Karpas-422 (cell line): ENCODE measurements around the gene TRDN. TPM values are rescaled to one million over a fixed set of nuclear protein-coding genes. Genes with fewer than 3 reads are reported as not detected.

ENCODE experiments used
- DNase-seq: peaks from one replicate; pipeline ENCODE4 v3.0.0-alpha.2; 2015
- H2AFZ ChIP-seq: fragments of 200-600 bp; sonication (generic); 2 replicates; pipeline ENCODE4 v1.6.1; 2014; ENCODE audit warnings: antibody characterized with exemption, low read length, mixed read lengths
- H3K27ac ChIP-seq: fragments of 200-600 bp; sonication (generic); 2 replicates; pipeline ENCODE4 v1.5.1; 2014; ENCODE audit warnings: mild to moderate bottlenecking, low read length, moderate library complexity
- H3K27me3 ChIP-seq: fragments of 200-600 bp; sonication (generic); 2 replicates; pipeline ENCODE4 v1.6.1; 2014; ENCODE audit warnings: low read length, mixed read lengths
- H3K36me3 ChIP-seq: fragments of 200-600 bp; sonication (generic); 2 replicates; pipeline ENCODE4 v1.6.1; 2014; ENCODE audit warnings: low read length, mixed read lengths; ENCODE audit not compliant: insufficient read depth
- H3K4me1 ChIP-seq: fragments of 200-600 bp; sonication (generic); 2 replicates; pipeline ENCODE4 v1.6.1; 2014; ENCODE audit warnings: mild to moderate bottlenecking, low read length, mixed read lengths
- H3K4me2 ChIP-seq: fragments of 200-600 bp; sonication (generic); 2 replicates; pipeline ENCODE4 v1.6.1; 2014; ENCODE audit warnings: low read length, low read depth, mild to moderate bottlenecking; ENCODE audit not compliant: poor library complexity, severe bottlenecking
- H3K4me3 ChIP-seq: fragments of 200-600 bp; sonication (generic); 2 replicates; pipeline ENCODE4 v1.5.1; 2014; ENCODE audit warnings: mild to moderate bottlenecking, antibody characterized with exemption, low read length, mixed read lengths
- H3K79me2 ChIP-seq: fragments of 200-600 bp; sonication (generic); 2 replicates; pipeline ENCODE4 v1.6.1; 2014; ENCODE audit warnings: mild to moderate bottlenecking, low read length, mixed read lengths
- H3K9ac ChIP-seq: fragments of 200-600 bp; sonication (generic); 2 replicates; pipeline ENCODE4 v1.6.0; 2014; ENCODE audit warnings: low read length
- H3K9me2 ChIP-seq: fragments of 200-600 bp; sonication (generic), shearing (Covaris generic); replicated peaks from 2 replicates; pipeline ENCODE4 v1.6.0; 2014; ENCODE audit warnings: mild to moderate bottlenecking, low read length, moderate library complexity; ENCODE audit not compliant: insufficient read depth
- H3K9me3 ChIP-seq: fragments of 300-700, 200-600 bp; sonication (generic); 2 replicates; pipeline ENCODE4 v1.6.1; 2014; ENCODE audit warnings: low read length, mixed read lengths
- H4K20me1 ChIP-seq: fragments of 200-600 bp; sonication (generic); 2 replicates; pipeline ENCODE4 v1.6.1; 2014; ENCODE audit warnings: mild to moderate bottlenecking, antibody characterized with exemption, low read length, low read depth; ENCODE audit not compliant: insufficient read depth
- total RNA-seq: library from RNA; depleted of rRNA; stranded (reverse); fragments of >200 nt; shearing (Covaris generic); gene quantifications from 2 replicates; pipeline ENCODE4 v1.2.3, GENCODE V29; 2014; ENCODE audit warnings: low replicate concordance; rRNA removed

Gene TRDN, protein sequence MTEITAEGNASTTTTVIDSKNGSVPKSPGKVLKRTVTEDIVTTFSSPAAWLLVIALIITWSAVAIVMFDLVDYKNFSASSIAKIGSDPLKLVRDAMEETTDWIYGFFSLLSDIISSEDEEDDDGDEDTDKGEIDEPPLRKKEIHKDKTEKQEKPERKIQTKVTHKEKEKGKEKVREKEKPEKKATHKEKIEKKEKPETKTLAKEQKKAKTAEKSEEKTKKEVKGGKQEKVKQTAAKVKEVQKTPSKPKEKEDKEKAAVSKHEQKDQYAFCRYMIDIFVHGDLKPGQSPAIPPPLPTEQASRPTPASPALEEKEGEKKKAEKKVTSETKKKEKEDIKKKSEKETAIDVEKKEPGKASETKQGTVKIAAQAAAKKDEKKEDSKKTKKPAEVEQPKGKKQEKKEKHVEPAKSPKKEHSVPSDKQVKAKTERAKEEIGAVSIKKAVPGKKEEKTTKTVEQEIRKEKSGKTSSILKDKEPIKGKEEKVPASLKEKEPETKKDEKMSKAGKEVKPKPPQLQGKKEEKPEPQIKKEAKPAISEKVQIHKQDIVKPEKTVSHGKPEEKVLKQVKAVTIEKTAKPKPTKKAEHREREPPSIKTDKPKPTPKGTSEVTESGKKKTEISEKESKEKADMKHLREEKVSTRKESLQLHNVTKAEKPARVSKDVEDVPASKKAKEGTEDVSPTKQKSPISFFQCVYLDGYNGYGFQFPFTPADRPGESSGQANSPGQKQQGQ
- not detected in 2 replicates for total RNA-seq

DNA sequence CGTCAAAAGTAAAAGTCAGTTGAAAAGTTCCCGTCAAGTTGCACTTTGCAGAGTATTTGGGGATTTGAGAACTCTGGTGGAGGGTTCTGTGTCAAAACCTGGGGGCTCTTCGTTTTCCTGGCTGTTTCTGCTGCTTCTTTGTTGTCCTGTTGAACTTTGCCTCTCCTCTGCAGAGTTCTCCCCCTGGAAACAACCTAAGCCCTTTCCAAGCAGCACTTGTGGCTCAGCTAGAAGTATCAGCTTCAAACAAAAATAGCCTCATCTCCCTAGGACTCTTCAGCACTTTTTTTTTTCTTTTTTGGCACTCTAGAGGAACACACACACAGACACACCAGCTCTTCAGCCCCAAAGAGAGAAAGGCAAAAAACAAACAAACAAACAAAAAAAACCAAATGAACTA, at the start of gene TRDN:
Gene TRDN (minus strand): TSS at position 169 of the 400 bp plus-strand sequence. CDS start 175 bp downstream, outside the sequence.
- H4K20me1 ChIP-seq = no peaks in the 10 kb centered on the region
- H3K4me1 ChIP-seq = no peaks in the 10 kb centered on the region
- no peak within 1 kb of the TSS for H3K27ac ChIP-seq
- no peak for DNase-seq
- H3K27me3 ChIP-seq = no peaks in the 10 kb centered on the region
- H3K9ac ChIP-seq = no peak within 1 kb of the TSS
- H3K79me2 ChIP-seq = no peaks in the 10 kb centered on the region
- no peak within 1 kb of the TSS for H2AFZ ChIP-seq
- no peaks in the 10 kb centered on the region for H3K36me3 ChIP-seq
- no peak within 1 kb of the TSS for H3K4me3 ChIP-seq
- H3K9me2 ChIP-seq = no peaks in the 10 kb centered on the region
- H3K9me3 ChIP-seq = peaks cover 10% of the 10 kb centered on the region; the same call in 1 of the 2 replicates
- H3K4me2 ChIP-seq = no peak within 1 kb of the TSS

DNA sequence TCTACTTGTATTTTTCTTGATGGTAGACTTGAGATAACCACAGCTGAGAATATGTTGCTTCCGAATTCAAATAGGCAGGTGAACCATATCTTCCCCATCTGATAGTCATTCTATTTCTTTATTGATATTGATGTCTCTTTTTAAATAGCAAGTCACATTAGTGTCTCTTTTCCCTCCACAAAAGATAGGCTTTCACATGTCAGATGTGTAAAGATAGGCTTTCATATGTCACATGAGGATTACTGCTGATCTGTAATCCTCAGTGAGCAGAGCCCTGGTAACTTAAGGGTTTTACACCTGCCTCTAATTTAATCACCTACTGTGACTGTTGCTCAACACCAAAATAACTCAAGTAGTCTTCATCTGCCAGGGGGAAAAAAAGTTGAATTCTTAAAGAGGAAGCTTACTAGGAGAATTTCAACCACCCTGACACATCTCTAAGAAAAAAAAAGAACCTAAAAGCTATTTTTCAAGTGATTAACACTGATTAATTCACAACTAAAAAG, 45.3 kb upstream of the TRDN start:
- no peak overlapping the region for H2AFZ ChIP-seq
- H4K20me1 ChIP-seq = no peaks in the 10 kb centered on the region
- no peaks in the 10 kb centered on the region for H3K36me3 ChIP-seq
- no peaks in the 10 kb centered on the region for H3K27me3 ChIP-seq
- H3K4me3 ChIP-seq = no peak overlapping the region
- H3K9me2 ChIP-seq = no peaks in the 10 kb centered on the region
- H3K27ac ChIP-seq = no peak overlapping the region
- no peak overlapping the region for H3K9ac ChIP-seq
- no peak for DNase-seq
- no peaks in the 10 kb centered on the region; the same call in 1 of the 2 replicates for H3K9me3 ChIP-seq
- no peaks in the 10 kb centered on the region for H3K79me2 ChIP-seq
- H3K4me1 ChIP-seq = no peaks in the 10 kb centered on the region
- no peak overlapping the region for H3K4me2 ChIP-seq

DNA sequence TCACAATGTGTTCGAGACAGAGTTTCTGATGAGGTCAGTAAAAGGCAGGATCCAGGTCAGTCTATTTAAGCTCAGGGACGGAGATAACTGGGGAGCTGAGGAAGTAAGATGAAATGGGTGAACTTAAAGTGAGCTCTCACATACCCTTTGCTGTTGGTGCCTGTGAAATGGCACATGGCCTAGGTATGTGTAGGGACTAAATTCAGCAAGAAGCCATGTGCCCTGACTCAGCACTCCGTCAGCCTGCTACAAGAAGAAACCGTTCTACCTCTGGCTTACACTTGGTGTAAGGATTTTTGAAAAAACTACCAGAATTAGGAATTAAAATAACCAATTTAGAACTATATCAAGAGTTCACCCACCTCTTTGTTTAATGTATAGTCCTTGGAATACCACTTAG, 41.1 kb upstream of the TRDN start:
- H3K4me3 ChIP-seq = no peak overlapping the region
- H3K4me1 ChIP-seq = no peaks in the 10 kb centered on the region
- no peaks in the 10 kb centered on the region for H3K79me2 ChIP-seq
- no peak overlapping the region for H2AFZ ChIP-seq
- H3K9me3 ChIP-seq = no peaks in the 10 kb centered on the region; the same call in 1 of the 2 replicates
- H3K9me2 ChIP-seq = no peaks in the 10 kb centered on the region
- H3K36me3 ChIP-seq = no peaks in the 10 kb centered on the region
- H3K4me2 ChIP-seq = no peak overlapping the region
- no peak overlapping the region for H3K9ac ChIP-seq
- DNase-seq = no peak
- H4K20me1 ChIP-seq = no peaks in the 10 kb centered on the region
- no peaks in the 10 kb centered on the region for H3K27me3 ChIP-seq
- H3K27ac ChIP-seq = no peak overlapping the region

- Histone ChIP-seq H3K27ac (no peak overlapping the region), H3K27me3 (no peaks in the 10 kb centered on the region), H3K4me2 (no peak overlapping the region), H3K9me2 (no peaks in the 10 kb centered on the region), H2AFZ (no peak overlapping the region), H3K79me2 (no peaks in the 10 kb centered on the region), H3K36me3 (no peaks in the 10 kb centered on the region), H3K9me3 (no peaks in the 10 kb centered on the region; the same call in 1 of the 2 replicates), H3K4me3 (no peak overlapping the region), H3K9ac (no peak overlapping the region), H3K4me1 (no peaks in the 10 kb centered on the region), H4K20me1 (no peaks in the 10 kb centered on the region)
- DNase-seq = no peak
Observed at GRCh38 chr6:123676793-123677192, 40.0 kb upstream of the TRDN start.

DNA sequence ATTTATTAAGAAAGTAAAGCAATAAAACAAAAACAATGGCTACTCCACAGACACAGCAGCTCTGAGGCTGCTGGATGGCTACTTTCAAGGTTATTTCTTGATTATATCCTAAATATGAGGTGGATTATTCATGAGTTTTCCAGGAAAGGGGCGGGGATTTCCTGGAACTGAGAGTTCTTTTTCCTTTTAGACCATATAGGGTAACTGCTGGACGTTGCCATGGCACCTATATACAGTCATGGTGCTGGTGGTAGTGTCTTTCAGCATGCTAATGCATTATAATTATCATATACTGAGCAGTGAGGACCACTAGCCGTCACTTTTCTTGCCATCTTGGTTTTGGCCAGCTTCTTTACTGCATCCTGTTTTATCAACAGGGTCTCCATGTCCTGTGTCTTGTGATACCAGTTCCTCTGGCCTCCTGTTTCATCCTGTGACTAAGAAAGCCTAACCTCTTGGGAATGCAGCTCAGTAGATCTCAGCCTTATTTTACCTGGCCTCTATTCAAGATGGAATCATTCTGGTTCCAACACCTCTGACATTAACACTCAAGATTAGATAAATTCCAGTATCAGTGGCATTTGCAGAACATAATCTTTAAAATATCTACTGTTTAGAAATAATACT, 32.3 kb upstream of the TRDN start:
- H3K9me3 ChIP-seq = 0 out of 2 replicates have a peak, but pooled peaks cover 5% of the 10 kb centered on the region
- no peak overlapping the region for H2AFZ ChIP-seq

DNA sequence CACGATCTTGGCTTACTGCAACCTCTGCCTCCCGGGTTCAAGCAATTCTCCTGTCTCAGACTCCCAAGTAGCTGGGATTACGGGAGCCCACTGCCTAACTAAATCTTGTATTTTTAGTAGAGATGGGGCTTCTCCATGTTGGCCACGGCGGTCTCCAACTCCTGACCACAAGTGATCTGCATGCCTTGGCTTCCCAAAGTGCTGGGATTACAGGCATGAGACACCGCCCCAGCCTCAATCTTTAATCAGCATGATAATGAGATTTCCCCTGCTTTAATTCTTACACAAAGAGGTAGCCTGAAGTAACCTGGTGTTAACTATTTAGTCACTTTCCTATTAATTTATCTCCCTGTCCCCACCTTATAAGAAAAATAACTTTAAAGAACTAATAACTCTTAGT, 31.3 kb upstream of the TRDN start:
- Histone ChIP-seq H3K79me2 (no peaks in the 10 kb centered on the region), H3K4me1 (no peaks in the 10 kb centered on the region), H3K4me2 (no peak overlapping the region), H3K9me3 (0 out of 2 replicates have a peak, but pooled peaks cover 5% of the 10 kb centered on the region), H3K9ac (no peak overlapping the region), H2AFZ (no peak overlapping the region), H3K27me3 (no peaks in the 10 kb centered on the region), H3K36me3 (no peaks in the 10 kb centered on the region), H3K4me3 (no peak overlapping the region), H4K20me1 (no peaks in the 10 kb centered on the region), H3K9me2 (no peaks in the 10 kb centered on the region), H3K27ac (no peak overlapping the region)
- no peak for DNase-seq

More for the DNA sequence above, 32.3 kb upstream of the TRDN start:
- no peak for DNase-seq
- no peaks in the 10 kb centered on the region for H3K36me3 ChIP-seq
- no peak overlapping the region for H3K4me2 ChIP-seq
- no peaks in the 10 kb centered on the region for H4K20me1 ChIP-seq
- H3K27ac ChIP-seq = no peak overlapping the region
- no peak overlapping the region for H3K9ac ChIP-seq
- H3K9me2 ChIP-seq = no peaks in the 10 kb centered on the region
- no peaks in the 10 kb centered on the region for H3K27me3 ChIP-seq
- no peak overlapping the region for H3K4me3 ChIP-seq
- H3K79me2 ChIP-seq = no peaks in the 10 kb centered on the region
- no peaks in the 10 kb centered on the region for H3K4me1 ChIP-seq

DNA sequence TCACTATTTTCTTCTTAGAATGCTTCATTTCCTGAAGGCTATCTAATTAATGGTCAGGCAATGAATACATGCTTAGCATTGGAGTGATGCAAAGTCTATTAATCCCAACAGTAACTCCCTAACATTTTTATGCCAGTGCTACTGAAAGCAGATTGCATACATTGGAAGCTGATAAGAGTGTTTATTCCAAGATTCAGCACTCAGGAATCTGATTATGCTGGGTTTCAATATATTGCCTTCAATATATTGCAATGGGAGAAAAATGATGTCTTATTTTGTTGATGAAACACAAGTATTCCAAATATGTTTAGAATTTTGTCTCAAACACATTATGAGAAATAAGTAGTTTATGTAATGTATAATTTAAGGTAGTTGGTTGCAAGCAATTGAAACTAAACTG, 26.7 kb upstream of the TRDN start:
- Histone ChIP-seq H3K4me1 (no peaks in the 10 kb centered on the region), H3K9ac (no peak overlapping the region), H3K36me3 (no peaks in the 10 kb centered on the region), H3K79me2 (no peaks in the 10 kb centered on the region), H3K9me2 (no peaks in the 10 kb centered on the region), H3K4me2 (no peak overlapping the region), H3K9me3 (no peaks in the 10 kb centered on the region), H4K20me1 (no peaks in the 10 kb centered on the region), H2AFZ (no peak overlapping the region), H3K4me3 (no peak overlapping the region), H3K27me3 (no peaks in the 10 kb centered on the region), H3K27ac (no peak overlapping the region)
- DNase-seq = no peak

GRCh38 chr6:123662757-123663156, 26.0 kb upstream of the TRDN start:
- no peak overlapping the region for H2AFZ ChIP-seq
- no peaks in the 10 kb centered on the region for H3K9me3 ChIP-seq
- H3K4me2 ChIP-seq = no peak overlapping the region
- no peaks in the 10 kb centered on the region for H3K79me2 ChIP-seq
- no peak overlapping the region for H3K4me3 ChIP-seq
- no peak overlapping the region for H3K9ac ChIP-seq
- H3K9me2 ChIP-seq = no peaks in the 10 kb centered on the region
- H3K4me1 ChIP-seq = no peaks in the 10 kb centered on the region
- DNase-seq = no peak
- H3K27ac ChIP-seq = no peak overlapping the region
- H3K36me3 ChIP-seq = no peaks in the 10 kb centered on the region
- no peaks in the 10 kb centered on the region for H4K20me1 ChIP-seq
- H3K27me3 ChIP-seq = no peaks in the 10 kb centered on the region
